ENCODE data around the gene RAB8B. TPM values are rescaled to one million over a fixed set of nuclear protein-coding genes. Genes with fewer than 3 reads are reported as not detected.

Gene RAB8B
- total and polyA plus RNA-seq, 2 of the 13 experiments (the other 11 are each of a cell fraction or from before 2014, with no cell fraction given) = 6.8 to 14.2 TPM

GRCh38 chr15:63186065-63186464 is 3.3 kb upstream of the RAB8B start (continued):
- 0 out of 2 replicates have a peak, but pooled peaks have one; percentile 27 for TF ChIP-seq SAP130 (CRISPR knock-in tag; IDR thresholded peaks at IDR 0.05; ENCODE audit: low read depth)

- H3K4me3 ChIP-seq (replicated peaks in 1 of 3; ENCODE audit: insufficient read depth in 1 of 3, low read depth in 2 of 3, low read length in 3 of 3) = peak overlapping the region in 1 of 3 experiments; percentile 17; a peak in 1 of 6 replicates
- H3K36me3 ChIP-seq (replicated peaks in 1 of 2; ENCODE audit: control insufficient read depth in 1 of 2, insufficient read depth in 2 of 2, low read length in 2 of 2) = no peaks in the 10 kb centered on the region
- 8% methylated on average over 5 of the region's 5 CpGs for WGBS (ENCODE audit: low lambda C conversion rate)
- ATAC-seq (peak; percentile 18), DNase-seq (ENCODE audit: low spot score) (peak; percentile 52), FAIRE-seq (no peak)
- CTCF ChIA-PET (ENCODE audit: low intra/inter-chr PET ratio, low total read pairs) = no interaction called here
- intact Hi-C loops (cut with micrococcal nuclease; ENCODE audit: unreplicated experiment) = loop anchor here (5.0 kb wide), 1 partner anchor 90 kb away; the partner anchor contains the start of gene APH1B
- H3K9me3 ChIP-seq (ENCODE audit: low read length) = no peaks in the 10 kb centered on the region
- H3K79me2 ChIP-seq (ENCODE audit: insufficient read depth, low read length) = peaks cover 12% of the 10 kb centered on the region
- no peaks in the 10 kb centered on the region for H4K20me1 ChIP-seq (ENCODE audit: insufficient read depth, low read length)
- in situ Hi-C loops (cut with HindIII; ENCODE audit: extremely low pct_ligation_motif_present, low pct_unique_long_range_greater_than_20kb) = no loop called here
- no peak overlapping the region for H3K27ac ChIP-seq (ENCODE audit: extremely low read length, insufficient read depth, low read length)
- POLR2A ChIA-PET = interaction anchor here (0.6 to 2.9 kb wide), 2 partner anchors 30 to 89 kb away, joined by 3 to 26 read pairs; partner anchors contain the start of gene RPS27L
- peak overlapping the region; percentile 97 for H3K4me2 ChIP-seq (ENCODE audit: low read depth, low read length)
- no TSS peak for BruUV-seq (replicated peaks)
- no peaks in the 10 kb centered on the region; a peak in 1 of 5 replicates for H3K27me3 ChIP-seq (ENCODE audit: control insufficient read depth in 1 of 2, insufficient read depth in 2 of 2, low read length in 2 of 2)
- H2AFZ ChIP-seq (ENCODE audit: low read length) = no peak overlapping the region
- no peak overlapping the region for H3K9ac ChIP-seq (ENCODE audit: insufficient read depth, low read depth, low read length)
- peaks cover 64% of the 10 kb centered on the region for H3K4me1 ChIP-seq (ENCODE audit: insufficient read depth, low read length)
- no peak for TF ChIP-seq ATF2 (CRISPR knock-in tag; IDR thresholded peaks at IDR 0.05)
- TF ChIP-seq DNMT3B (CRISPR knock-in tag; conservative IDR thresholded peaks at IDR 0.05) = no peak
- TF ChIP-seq ZNF580 (CRISPR knock-in tag; IDR thresholded peaks at IDR 0.05; ENCODE audit: borderline replicate concordance, low read depth) = no peak
- no peak for TF ChIP-seq SALL2 (CRISPR knock-in tag; IDR thresholded peaks at IDR 0.05)
- peak; percentile 39 for TF ChIP-seq HNF4A (CRISPR knock-in tag; IDR thresholded peaks at IDR 0.05)
- peak in 1 of 2 experiments; percentile 3; a peak in 1 of 4 replicates for TF ChIP-seq EP300 (IDR thresholded peaks at IDR 0.05; ENCODE audit: low read depth in 2 of 2, low read length in 2 of 2)
- no peak for TF ChIP-seq EP300 (CRISPR knock-in tag; IDR thresholded peaks at IDR 0.05; ENCODE audit: borderline replicate concordance)
- TF ChIP-seq PAWR (CRISPR knock-in tag; IDR thresholded peaks at IDR 0.05; ENCODE audit: borderline replicate concordance) = no peak
- TF ChIP-seq SMAD9 (CRISPR knock-in tag; IDR thresholded peaks at IDR 0.05) = no peak
- TF ChIP-seq RARA (CRISPR knock-in tag; IDR thresholded peaks at IDR 0.05) = peak; percentile 38; the same call in 1 of the 2 replicates
- TF ChIP-seq CEBPB (IDR thresholded peaks at IDR 0.05; ENCODE audit: borderline replicate concordance, low read depth, low read length) = peak; percentile 44; the same call in 1 of the 2 replicates
- TF ChIP-seq BCL6 (CRISPR knock-in tag; IDR thresholded peaks at IDR 0.05) = peak; percentile 94
- TF ChIP-seq TEAD3 (CRISPR knock-in tag; optimal IDR thresholded peaks at IDR 0.05; ENCODE audit: borderline replicate concordance) = peak; percentile 29
- TF ChIP-seq DZIP1 (CRISPR knock-in tag; IDR thresholded peaks at IDR 0.05) = no peak
- TF ChIP-seq ZNF441 (CRISPR knock-in tag; IDR thresholded peaks at IDR 0.05; ENCODE audit: borderline replicate concordance) = no peak
- TF ChIP-seq ZBTB21 (CRISPR knock-in tag; IDR thresholded peaks at IDR 0.05) = no peak
- no peak for TF ChIP-seq U2AF2 (IDR thresholded peaks at IDR 0.05; ENCODE audit: low read depth, low read length)
Observed at GRCh38 chr15:63187589-63188226, 1.7 kb upstream of the RAB8B start.

All from HepG2 (cell line).